ENCODE data around the gene IGLL1.

DNA sequence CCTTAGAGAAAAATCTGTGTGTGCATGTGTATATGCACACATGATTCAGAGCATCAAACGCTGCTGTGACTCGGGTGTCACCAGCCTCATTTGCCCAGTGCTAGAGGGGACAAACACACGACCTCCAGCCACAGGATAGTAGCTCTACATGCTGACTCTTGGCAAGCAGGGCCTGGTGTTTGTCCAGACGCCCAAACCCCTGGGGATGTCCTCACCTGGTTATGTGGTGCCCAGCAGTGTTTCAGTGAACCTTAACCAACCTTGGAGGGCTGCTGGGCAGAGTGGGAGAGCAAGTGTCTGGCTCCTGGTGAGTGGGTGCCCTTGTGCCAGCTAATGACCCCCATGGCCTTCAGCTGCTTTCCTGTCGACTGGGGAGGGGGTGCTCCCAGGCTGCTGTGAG is 26.7 kb downstream of the IGLL1 start:
- TF ChIP-seq, protein P1, sequence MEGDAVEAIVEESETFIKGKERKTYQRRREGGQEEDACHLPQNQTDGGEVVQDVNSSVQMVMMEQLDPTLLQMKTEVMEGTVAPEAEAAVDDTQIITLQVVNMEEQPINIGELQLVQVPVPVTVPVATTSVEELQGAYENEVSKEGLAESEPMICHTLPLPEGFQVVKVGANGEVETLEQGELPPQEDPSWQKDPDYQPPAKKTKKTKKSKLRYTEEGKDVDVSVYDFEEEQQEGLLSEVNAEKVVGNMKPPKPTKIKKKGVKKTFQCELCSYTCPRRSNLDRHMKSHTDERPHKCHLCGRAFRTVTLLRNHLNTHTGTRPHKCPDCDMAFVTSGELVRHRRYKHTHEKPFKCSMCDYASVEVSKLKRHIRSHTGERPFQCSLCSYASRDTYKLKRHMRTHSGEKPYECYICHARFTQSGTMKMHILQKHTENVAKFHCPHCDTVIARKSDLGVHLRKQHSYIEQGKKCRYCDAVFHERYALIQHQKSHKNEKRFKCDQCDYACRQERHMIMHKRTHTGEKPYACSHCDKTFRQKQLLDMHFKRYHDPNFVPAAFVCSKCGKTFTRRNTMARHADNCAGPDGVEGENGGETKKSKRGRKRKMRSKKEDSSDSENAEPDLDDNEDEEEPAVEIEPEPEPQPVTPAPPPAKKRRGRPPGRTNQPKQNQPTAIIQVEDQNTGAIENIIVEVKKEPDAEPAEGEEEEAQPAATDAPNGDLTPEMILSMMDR (IDR thresholded peaks at IDR 0.05) = no peak
- TF ChIP-seq POLR2A (IDR thresholded peaks at IDR 0.05) = no peak
